ENCODE results near the gene IPCEF1.
"Not testable (repeated sequence)": the region's sequence is repeated elsewhere in the genome, so short reads cannot be mapped to it uniquely, and the experiment has no call there.

GRCh38 chr6:154303642-154304041, 53.0 kb downstream of the IPCEF1 start:
- TF ChIP-seq CTCF (conservative IDR thresholded peaks at IDR 0.05 in 1 of 2, IDR thresholded peaks at IDR 0.05 in 1 of 2; ENCODE audit: low read depth in 1 of 2, low read length in 2 of 2); EZH2 (IDR thresholded peaks at IDR 0.05; ENCODE audit: low read length, missing control alignments): not testable (repeated sequence)

Measured in fibroblast of lung (primary cell).